Measurements from ENCODE around the gene ELMOD2. TPM values are rescaled to one million over a fixed set of nuclear protein-coding genes. Genes with fewer than 3 reads are reported as not detected.

Gene ELMOD2
- total and polyA plus RNA-seq, 2 of the 13 experiments (the other 11 are each of a cell fraction or from before 2014, with no cell fraction given), result 10.2 to 38.1 TPM

GRCh38 chr4:140523857-140524742 lies at the start of gene ELMOD2 (continued):
- TF ChIP-seq ZBTB46 (CRISPR knock-in tag; IDR thresholded peaks at IDR 0.05; ENCODE audit: borderline replicate concordance) (no peak), ZNF10 (CRISPR knock-in tag; IDR thresholded peaks at IDR 0.05; ENCODE audit: borderline replicate concordance, low read depth) (no peak), ZBTB44 (CRISPR knock-in tag; IDR thresholded peaks at IDR 0.05) (no peak), ETS1 (CRISPR knock-in tag; IDR thresholded peaks at IDR 0.05) (0 out of 2 replicates have a peak, but pooled peaks have one; percentile 59), CEBPZ (IDR thresholded peaks at IDR 0.05; ENCODE audit: low read length) (no peak), ZKSCAN5 (CRISPR knock-in tag; IDR thresholded peaks at IDR 0.05) (no peak), MED8 (CRISPR knock-in tag; IDR thresholded peaks at IDR 0.05; ENCODE audit: insufficient replicate concordance) (peak; percentile 18)
